ENCODE results near the gene NGRN. TPM values are rescaled to one million over a fixed set of nuclear protein-coding genes. Genes with fewer than 3 reads are reported as not detected.

NGRN gene
- total and polyA plus RNA-seq, 2 of the 8 experiments (the other 6 are each of a cell fraction or from before 2014, with no cell fraction given), result 60.1 to 101 TPM

GRCh38 chr15:90264671-90265070, 801 bp upstream of the NGRN start:
- WGBS, 2 experiments (ENCODE audit: extremely low coverage in 1 of 2, insufficient coverage in 1 of 2, insufficient read length in 1 of 2, insufficient replicate concordance in 2 of 2, low coverage in 1 of 2, low lambda C conversion rate in 2 of 2, missing lambda C conversion rate in 1 of 2), result 74% methylated on average over 4 of the region's 4 CpGs; no CpG with 5 or more reads in 1 of the 2 experiments
- FAIRE-seq (no peak), DNase-seq (ENCODE audit: low read depth in 1 of 2, low spot score in 2 of 2) (no peak)
- Histone ChIP-seq H3K9ac (replicated peaks in 1 of 4; ENCODE audit: extremely low read depth in 1 of 4, low read depth in 3 of 4, low read length in 3 of 4) (peak overlapping the region; percentile 61 to 97 (median 90)), H3K23me2 (ENCODE audit: low read depth, low read length) (peaks cover 10% of the 10 kb centered on the region), H4K5ac (ENCODE audit: insufficient read length, low read depth, low read length) (no peak overlapping the region), H3K27me3 (replicated peaks in 1 of 4; ENCODE audit: control insufficient read depth in 3 of 4, extremely low read depth in 1 of 4, insufficient read depth in 3 of 4, low read length in 3 of 4) (no peaks in the 10 kb centered on the region), H3K9me3 (ENCODE audit: insufficient read depth in 2 of 2, low read depth in 1 of 2, low read length in 1 of 2) (no peaks in the 10 kb centered on the region), H3K27ac (ENCODE audit: low read depth, low read length) (peak overlapping the region; percentile 88), H2BK12ac (ENCODE audit: low read depth, low read length) (no peak overlapping the region), H4K8ac (ENCODE audit: extremely low read depth, insufficient read depth, low read length) (no peak overlapping the region), H3K4me1 (replicated peaks in 1 of 4; ENCODE audit: control insufficient read depth in 3 of 4, insufficient read depth in 4 of 4, low read length in 3 of 4) (peaks cover 0 to 15% (median 7%) of the 10 kb centered on the region in 4 experiments; a peak in 5 of 7 replicates), H2BK120ac (replicated peaks; ENCODE audit: low read depth, low read length) (no peak overlapping the region), H2BK15ac (ENCODE audit: low read length) (no peak overlapping the region), H2BK20ac (ENCODE audit: low read length) (no peak overlapping the region), H2AK5ac (ENCODE audit: low read depth, low read length) (peak overlapping the region; percentile 59; the same call in 1 of the 2 replicates), H2AFZ (ENCODE audit: low read length) (no peak overlapping the region), H3K18ac (ENCODE audit: extremely low read depth, low read length) (no peak overlapping the region), H3K23ac (ENCODE audit: insufficient read length) (no peak overlapping the region), H3K79me1 (ENCODE audit: low read depth, low read length) (peaks cover 3% of the 10 kb centered on the region; the same call in 1 of the 2 replicates), H3K56ac (replicated peaks; ENCODE audit: insufficient read length, low read depth, low read length) (no peak overlapping the region), H3K4me3 (ENCODE audit: extremely low read depth in 1 of 4, insufficient read depth in 2 of 4, low read depth in 3 of 4, low read length in 4 of 4) (peak overlapping the region; percentile 76 to 95 (median 87)), H3K4ac (replicated peaks; ENCODE audit: insufficient read length, low read depth, low read length) (no peak overlapping the region), H4K20me1 (replicated peaks in 1 of 2; ENCODE audit: control insufficient read depth in 1 of 2, insufficient read depth in 2 of 2, low read length in 2 of 2) (peaks cover 0 to 1% of the 10 kb centered on the region in 2 experiments), H3K79me2 (ENCODE audit: control insufficient read depth in 1 of 2, insufficient read depth in 2 of 2, low read length in 2 of 2) (peaks cover 12 to 42% of the 10 kb centered on the region in 2 experiments), H3K36me3 (ENCODE audit: control insufficient read depth in 2 of 4, insufficient read depth in 4 of 4, low read length in 3 of 4) (peaks cover 0 to 13% (median 0%) of the 10 kb centered on the region in 4 experiments; a peak in 4 of 8 replicates), H3K4me2 (ENCODE audit: insufficient read depth in 1 of 2, low read depth in 2 of 2, low read length in 2 of 2) (peak overlapping the region; percentile 74 to 94), H3K14ac (ENCODE audit: insufficient read length) (no peak overlapping the region), H4K91ac (replicated peaks; ENCODE audit: insufficient read length, low read length) (no peak overlapping the region), H2BK5ac (ENCODE audit: low read depth, low read length) (peak overlapping the region; percentile 100; the same call in 1 of the 2 replicates)
- POLR2A ChIA-PET (ENCODE audit: partially characterized antibody), result no interaction called here
- CTCF ChIA-PET (ENCODE audit: partially characterized antibody), result no interaction called here
- TF ChIP-seq RNF2 (IDR thresholded peaks at IDR 0.05; ENCODE audit: borderline replicate concordance, low read depth, low read length, missing control alignments, poor library complexity, severe bottlenecking) (no peak), RAD21 (IDR thresholded peaks at IDR 0.05 in 1 of 2, conservative IDR thresholded peaks at IDR 0.05 in 1 of 2; ENCODE audit: low read depth in 2 of 2, low read length in 2 of 2) (no peak), SRF (IDR thresholded peaks at IDR 0.05; ENCODE audit: low read depth, low read length) (no peak)
